ENCODE results near the gene CD2BP2. TPM values are rescaled to one million over a fixed set of nuclear protein-coding genes. Genes with fewer than 3 reads are reported as not detected.

The CD2BP2 gene
- total and polyA plus RNA-seq, 9 of the 15 experiments (the other 6 are each of a cell fraction or from before 2014, with no cell fraction given) = 3.9 to 51.1 (median 32.8) TPM

- TF ChIP-seq E2F5 (CRISPR knock-in tag; IDR thresholded peaks at IDR 0.05) (peak; percentile 56; the same call in 1 of the 2 replicates), ZBTB12 (CRISPR knock-in tag; IDR thresholded peaks at IDR 0.05) (peak; percentile 84), PREB (CRISPR knock-in tag; IDR thresholded peaks at IDR 0.05) (peak; percentile 97; the same call in 1 of the 2 replicates), ZBTB9 (CRISPR knock-in tag; IDR thresholded peaks at IDR 0.05) (no peak), RAD21 (CRISPR knock-in tag; conservative IDR thresholded peaks at IDR 0.05 in 1 of 2, IDR thresholded peaks at IDR 0.05 in 1 of 2) (peak in 1 of 2 experiments; percentile 20; a peak in 1 of 4 replicates), ZNF311 (CRISPR knock-in tag; IDR thresholded peaks at IDR 0.05) (no peak), MTA2 (IDR thresholded peaks at IDR 0.05; ENCODE audit: low read depth) (peak; percentile 73), ZNF507 (tag; conservative IDR thresholded peaks at IDR 0.05) (no peak), XRCC5 (IDR thresholded peaks at IDR 0.05; ENCODE audit: low read depth, low read length) (peak; percentile 58; the same call in 1 of the 2 replicates), TAF9B (IDR thresholded peaks at IDR 0.05; ENCODE audit: partially characterized antibody) (peak; percentile 83), MCM5 (IDR thresholded peaks at IDR 0.05; ENCODE audit: low read depth) (no peak), HMGN3 (IDR thresholded peaks at IDR 0.05; ENCODE audit: borderline replicate concordance, extremely low read depth, insufficient read length, low read depth, low read length) (peak; percentile 61), THRB (CRISPR knock-in tag; conservative IDR thresholded peaks at IDR 0.05) (peak; percentile 44), EP300 (IDR thresholded peaks at IDR 0.05; ENCODE audit: low read length) (peak; percentile 34; the same call in 1 of the 2 replicates), PKNOX1 (IDR thresholded peaks at IDR 0.05) (peak; percentile 85), ZFX (CRISPR knock-in tag; IDR thresholded peaks at IDR 0.05) (peak; percentile 77), MCM7 (IDR thresholded peaks at IDR 0.05) (no peak), CHD2 (IDR thresholded peaks at IDR 0.05; ENCODE audit: low read depth, low read length) (peak; percentile 55; the same call in 1 of the 2 replicates), OTX1 (CRISPR knock-in tag; IDR thresholded peaks at IDR 0.05) (no peak), GTF2E2 (tag; IDR thresholded peaks at IDR 0.05) (peak; percentile 79; the same call in 1 of the 2 replicates)
These were observed at the start of gene CD2BP2 (continued) for GRCh38 chr16:30355144-30355953.
